HFF-Myc (cell line): ENCODE measurements around the gene VN1R2.
"Not testable (repeated sequence)": the region's sequence is repeated elsewhere in the genome, so short reads cannot be mapped to it uniquely, and the experiment has no call there.

Experiments used
- DNase-seq: peaks from one replicate; pipeline ENCODE4 v3.0.0-alpha.2; 2011; ENCODE audit warnings: low read depth; ENCODE audit errors: extremely low read depth
- H3K4me3 ChIP-seq: replicated peaks from 2 replicates; pipeline ENCODE4 v1.5.1; 2011; ENCODE audit warnings: low read depth, mild to moderate bottlenecking, control low read depth, low read length
- TF ChIP-seq, protein P1 (sequence below): IDR thresholded peaks from 2 replicates; pipeline ENCODE4 v1.5.1; 2012; ENCODE audit warnings: mild to moderate bottlenecking, low read depth, low read length, control low read depth; ENCODE audit errors: missing control alignments

VN1R2 gene, protein sequence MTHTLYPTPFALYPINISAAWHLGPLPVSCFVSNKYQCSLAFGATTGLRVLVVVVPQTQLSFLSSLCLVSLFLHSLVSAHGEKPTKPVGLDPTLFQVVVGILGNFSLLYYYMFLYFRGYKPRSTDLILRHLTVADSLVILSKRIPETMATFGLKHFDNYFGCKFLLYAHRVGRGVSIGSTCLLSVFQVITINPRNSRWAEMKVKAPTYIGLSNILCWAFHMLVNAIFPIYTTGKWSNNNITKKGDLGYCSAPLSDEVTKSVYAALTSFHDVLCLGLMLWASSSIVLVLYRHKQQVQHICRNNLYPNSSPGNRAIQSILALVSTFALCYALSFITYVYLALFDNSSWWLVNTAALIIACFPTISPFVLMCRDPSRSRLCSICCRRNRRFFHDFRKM

DNA sequence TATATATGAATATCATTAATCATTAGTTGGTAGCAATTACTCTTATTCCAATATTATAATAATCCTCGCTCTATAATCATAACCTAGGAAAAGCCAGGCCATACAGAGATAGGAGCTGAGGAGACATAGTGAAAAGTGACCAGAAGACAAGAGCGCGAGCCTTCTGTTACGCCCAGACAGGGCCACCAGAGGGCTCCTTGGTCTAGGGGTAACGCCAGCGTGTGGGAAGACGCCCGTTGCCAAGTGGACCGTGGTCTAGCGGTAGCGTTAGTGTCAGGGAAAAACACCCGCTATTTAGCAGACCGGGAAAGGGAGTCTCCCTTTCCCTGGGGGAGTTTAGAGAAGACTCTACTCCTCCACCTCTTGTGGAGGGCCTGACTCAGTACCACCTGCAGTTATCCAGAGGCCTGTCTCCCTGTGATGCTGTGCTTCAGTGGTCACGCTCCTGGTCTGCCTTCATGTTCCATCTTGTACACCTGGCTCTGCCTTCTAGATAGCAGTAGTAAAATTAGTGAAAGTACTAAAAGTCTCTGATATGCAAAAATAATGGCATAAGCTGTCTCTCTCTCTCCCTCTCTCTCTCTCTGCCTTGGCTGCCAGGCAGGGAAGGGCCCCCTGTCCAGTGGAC lies at the start of gene VN1R2:
VN1R2 (plus strand) TSS at position 578 of the 628 bp plus-strand sequence. CDS start 84 bp downstream, outside the sequence.
- not testable (repeated sequence) for H3K4me3 ChIP-seq

DNA sequence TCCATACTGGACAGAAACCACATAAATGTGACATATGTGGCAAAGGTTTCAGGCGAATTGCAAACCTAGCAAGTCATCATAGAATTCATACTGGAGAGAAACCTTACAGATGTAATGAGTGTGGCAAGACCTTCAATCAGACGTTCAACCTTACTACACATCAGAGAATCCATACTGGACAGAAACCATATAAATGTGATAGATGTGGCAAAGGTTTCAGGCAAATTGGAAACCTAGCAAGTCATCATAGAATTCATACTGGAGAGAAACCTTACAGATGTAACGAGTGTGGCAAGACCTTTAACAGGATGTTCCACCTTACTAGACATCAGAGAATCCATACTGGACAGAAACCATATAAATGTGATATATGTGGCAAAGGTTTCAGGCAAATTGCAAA lies 46.5 kb upstream of the VN1R2 start:
- DNase-seq, H3K4me3 ChIP-seq: not testable (repeated sequence)

More for the DNA sequence above, at the start of gene VN1R2:
- DNase-seq = not testable (repeated sequence)

DNA sequence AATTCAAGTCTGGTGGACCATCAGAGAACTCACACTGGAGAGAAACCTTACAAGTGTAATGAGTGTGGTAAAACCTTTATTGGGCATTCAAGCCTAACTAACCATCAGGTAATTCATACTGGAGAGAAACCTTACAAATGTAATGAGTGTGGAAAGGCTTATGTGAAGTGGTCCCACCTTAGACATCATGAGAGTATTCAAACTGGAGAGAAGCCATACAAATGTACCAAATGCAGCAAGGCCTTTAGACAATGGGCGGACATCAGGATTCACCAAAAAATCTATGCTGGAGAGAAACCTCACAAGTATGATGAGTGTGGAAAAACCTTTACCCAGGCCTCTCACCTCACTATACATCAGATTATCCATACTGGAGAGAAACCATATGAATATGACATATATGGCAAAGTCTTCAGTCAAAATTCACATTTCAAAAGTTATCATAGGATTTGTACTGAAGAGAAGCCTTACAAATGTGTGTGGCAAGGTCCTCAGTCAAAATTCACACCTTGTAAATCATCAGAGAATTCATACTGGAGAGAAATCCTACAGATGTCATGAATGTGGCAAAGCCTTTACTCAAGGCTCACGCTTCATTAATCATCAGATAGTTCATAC lies 45.3 kb upstream of the VN1R2 start:
- TF ChIP-seq, protein P1, sequence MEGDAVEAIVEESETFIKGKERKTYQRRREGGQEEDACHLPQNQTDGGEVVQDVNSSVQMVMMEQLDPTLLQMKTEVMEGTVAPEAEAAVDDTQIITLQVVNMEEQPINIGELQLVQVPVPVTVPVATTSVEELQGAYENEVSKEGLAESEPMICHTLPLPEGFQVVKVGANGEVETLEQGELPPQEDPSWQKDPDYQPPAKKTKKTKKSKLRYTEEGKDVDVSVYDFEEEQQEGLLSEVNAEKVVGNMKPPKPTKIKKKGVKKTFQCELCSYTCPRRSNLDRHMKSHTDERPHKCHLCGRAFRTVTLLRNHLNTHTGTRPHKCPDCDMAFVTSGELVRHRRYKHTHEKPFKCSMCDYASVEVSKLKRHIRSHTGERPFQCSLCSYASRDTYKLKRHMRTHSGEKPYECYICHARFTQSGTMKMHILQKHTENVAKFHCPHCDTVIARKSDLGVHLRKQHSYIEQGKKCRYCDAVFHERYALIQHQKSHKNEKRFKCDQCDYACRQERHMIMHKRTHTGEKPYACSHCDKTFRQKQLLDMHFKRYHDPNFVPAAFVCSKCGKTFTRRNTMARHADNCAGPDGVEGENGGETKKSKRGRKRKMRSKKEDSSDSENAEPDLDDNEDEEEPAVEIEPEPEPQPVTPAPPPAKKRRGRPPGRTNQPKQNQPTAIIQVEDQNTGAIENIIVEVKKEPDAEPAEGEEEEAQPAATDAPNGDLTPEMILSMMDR = no peak
- no peak overlapping the region for H3K4me3 ChIP-seq
- no peak for DNase-seq

DNA sequence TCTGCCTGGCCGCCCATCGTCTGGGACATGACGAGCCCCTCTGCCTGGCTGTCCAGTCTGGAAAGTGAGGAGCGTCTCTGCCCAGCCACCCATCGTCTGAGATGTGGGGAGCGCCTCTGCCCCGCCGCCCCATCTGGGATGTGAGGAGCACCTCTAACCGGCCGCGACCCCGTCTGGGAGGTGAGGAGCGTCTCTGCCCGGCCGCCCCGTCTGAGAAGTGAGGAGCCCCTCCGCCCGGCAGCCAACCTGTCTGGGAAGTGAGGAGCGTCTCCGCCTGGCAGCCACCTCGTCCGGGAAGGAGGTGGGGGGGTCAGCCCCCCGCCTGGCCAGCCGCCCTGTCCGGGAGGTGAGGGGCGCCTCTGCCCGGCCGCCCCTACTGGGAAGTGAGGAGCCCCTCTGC lies 35.4 kb upstream of the VN1R2 start:
- not testable (repeated sequence) for H3K4me3 ChIP-seq, DNase-seq

DNA sequence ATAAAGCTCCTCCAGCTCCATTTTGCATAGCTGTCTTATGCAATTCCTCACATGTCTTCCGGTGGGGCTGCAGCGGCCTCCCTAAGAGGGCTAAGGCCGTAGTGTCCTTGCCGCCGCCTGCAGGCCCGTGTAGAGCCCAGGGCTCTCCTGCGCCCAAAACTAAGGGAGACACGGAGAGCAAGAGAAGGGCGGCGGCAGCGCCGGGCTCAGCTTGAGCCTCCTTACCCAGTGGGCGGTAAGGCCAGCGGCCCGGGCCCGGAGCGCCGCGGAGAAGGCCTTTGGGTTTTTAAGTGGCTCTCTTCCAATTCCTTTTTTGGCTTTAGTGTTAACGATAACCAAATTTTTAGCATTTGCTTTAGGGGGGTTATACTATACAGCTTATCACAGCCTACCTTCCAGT lies 33.5 kb upstream of the VN1R2 start:
- TF ChIP-seq, protein P1 = no peak

DNA sequence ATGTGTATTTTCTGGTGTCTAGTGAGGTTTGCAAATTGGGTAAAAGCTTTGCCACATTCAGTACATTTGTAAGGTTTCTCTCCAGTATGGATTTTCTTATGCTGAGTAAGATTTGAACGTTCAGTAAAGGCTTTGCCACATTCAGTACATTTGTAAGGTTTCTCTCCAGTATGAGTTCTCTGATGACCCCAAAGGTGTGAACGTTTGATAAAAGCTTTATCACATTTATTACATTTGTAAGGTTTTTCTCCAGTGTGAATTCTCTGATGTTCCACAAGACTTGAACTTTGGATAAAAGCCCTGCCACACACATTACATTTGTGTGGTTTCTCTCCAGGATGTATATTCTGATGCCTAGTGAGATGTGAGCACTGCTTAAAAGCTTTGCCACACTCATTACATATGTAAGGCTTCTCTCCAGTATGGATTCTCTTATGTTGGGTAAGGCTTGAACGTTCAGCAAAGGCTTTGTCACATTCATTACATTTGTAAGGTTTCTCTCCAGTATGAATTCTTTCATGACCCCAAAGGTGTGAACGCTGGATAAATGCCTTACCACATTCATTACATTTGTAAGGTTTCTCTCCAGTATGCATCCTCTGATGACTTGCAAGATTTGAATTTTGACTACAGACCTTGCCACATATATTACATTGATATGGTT lies 20.8 kb upstream of the VN1R2 start:
- no peak overlapping the region for H3K4me3 ChIP-seq
- no peak for DNase-seq
- TF ChIP-seq, protein P1 = no peak

More for the DNA sequence above, 33.5 kb upstream of the VN1R2 start:
- no peak overlapping the region for H3K4me3 ChIP-seq
- DNase-seq = no peak

DNA sequence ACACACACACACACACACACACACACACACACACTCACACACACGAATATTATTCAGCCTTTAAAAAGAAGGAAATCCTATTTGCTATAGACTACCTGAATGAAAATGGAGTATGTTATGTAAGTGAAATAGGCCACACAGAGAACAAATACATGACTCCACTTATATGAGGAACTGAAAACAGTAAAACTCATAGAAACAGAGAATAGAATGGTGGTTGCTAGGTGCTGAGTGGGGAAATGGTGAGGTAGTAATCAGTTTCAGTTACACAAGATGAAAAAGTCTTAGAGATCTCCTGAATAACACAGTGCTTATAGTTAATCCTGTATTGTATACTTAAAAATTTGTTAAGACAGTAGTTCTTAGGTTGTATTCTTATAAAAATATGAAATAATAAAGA lies 11.6 kb upstream of the VN1R2 start:
- no peak overlapping the region for H3K4me3 ChIP-seq
- TF ChIP-seq, protein P1 = no peak
- DNase-seq = no peak
